Parathyroid adenoma (tissue), 2 donors: ENCODE data around the gene NFATC3.

Experiments used
- H2AFZ ChIP-seq: fragments of 300-600 bp; sonication (generic); one replicate; pipeline ENCODE4 v1.7.0; 2017; ENCODE audit warnings: antibody characterized with exemption, mild to moderate bottlenecking
- H3K27ac ChIP-seq: fragments of 300-600 bp; sonication (generic); one replicate; pipeline ENCODE4 v1.7.0; 2017
- H3K27me3 ChIP-seq: fragments of 300-600 bp; sonication (generic); one replicate; pipeline ENCODE4 v1.7.0; 2017; ENCODE audit warnings: low read length; ENCODE audit not compliant: control insufficient read depth, insufficient read depth
- H3K36me3 ChIP-seq: fragments of 300-600 bp; sonication (generic); one replicate; pipeline ENCODE4 v1.7.0; 2017; ENCODE audit warnings: low read length; ENCODE audit not compliant: control insufficient read depth, insufficient read depth
- H3K4me1 ChIP-seq: fragments of 300-600 bp; sonication (generic); one replicate; pipeline ENCODE4 v1.7.0; 2017; ENCODE audit warnings: control low read depth
- H3K4me2 ChIP-seq: fragments of 300-600 bp; sonication (generic); one replicate; pipeline ENCODE4 v1.7.0; 2017; ENCODE audit warnings: low read length
- H3K4me3 ChIP-seq: fragments of 300-600 bp; sonication (generic); one replicate; pipeline ENCODE4 v1.7.0; 2017; ENCODE audit warnings: low read depth, low read length
- H3K79me2 ChIP-seq: fragments of 300-600 bp; sonication (generic); one replicate; pipeline ENCODE4 v1.7.0; 2017; ENCODE audit warnings: control low read depth
- H3K9ac ChIP-seq: fragments of 300-600 bp; sonication (generic); one replicate; pipeline ENCODE4 v1.7.0; 2017; ENCODE audit warnings: mild to moderate bottlenecking
- H3K9me3 ChIP-seq: fragments of 300-600 bp; sonication (generic); one replicate; pipeline ENCODE4 v1.7.0; 2017; ENCODE audit warnings: low read length; ENCODE audit not compliant: control insufficient read depth
- TF ChIP-seq, protein P1 (sequence below): fragments of 300-600 bp; sonication (generic); IDR thresholded peaks from one replicate; pipeline ENCODE4 v1.7.0; 2017; ENCODE audit warnings: antibody characterized with exemption, mild to moderate bottlenecking
- donor health status: primary hyperparathyroidism.

Gene NFATC3

DNA sequence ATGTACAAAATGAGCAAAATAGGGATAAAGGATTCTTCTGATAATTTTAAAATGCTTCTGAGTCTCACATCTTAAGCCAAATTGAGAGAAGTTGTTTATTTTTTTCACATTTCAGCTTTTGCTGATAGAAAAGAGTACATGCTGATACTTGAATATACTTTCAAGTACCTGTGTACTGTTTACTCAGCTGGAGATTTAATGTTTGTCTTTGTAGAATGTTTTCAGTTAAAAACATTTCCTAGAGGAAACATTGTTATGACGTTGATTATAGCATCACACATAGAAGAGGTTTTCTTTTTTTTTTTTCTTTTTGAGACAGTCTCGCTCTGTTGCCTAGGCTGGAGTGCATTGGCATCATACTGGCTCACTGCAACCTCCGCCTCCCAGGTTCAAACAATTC is 131.1 kb downstream of the NFATC3 start:
- H3K36me3 ChIP-seq = no peaks in the 10 kb centered on the region
- H3K4me2 ChIP-seq = no peak overlapping the region
- H3K9me3 ChIP-seq = no peaks in the 10 kb centered on the region
- H3K4me1 ChIP-seq = peaks cover 18% of the 10 kb centered on the region
- no peak overlapping the region for H3K4me3 ChIP-seq
- no peak overlapping the region for H3K27ac ChIP-seq
- H3K27me3 ChIP-seq = no peaks in the 10 kb centered on the region
- H2AFZ ChIP-seq = no peak overlapping the region
- no peak overlapping the region for H3K9ac ChIP-seq
- TF ChIP-seq, protein P1, sequence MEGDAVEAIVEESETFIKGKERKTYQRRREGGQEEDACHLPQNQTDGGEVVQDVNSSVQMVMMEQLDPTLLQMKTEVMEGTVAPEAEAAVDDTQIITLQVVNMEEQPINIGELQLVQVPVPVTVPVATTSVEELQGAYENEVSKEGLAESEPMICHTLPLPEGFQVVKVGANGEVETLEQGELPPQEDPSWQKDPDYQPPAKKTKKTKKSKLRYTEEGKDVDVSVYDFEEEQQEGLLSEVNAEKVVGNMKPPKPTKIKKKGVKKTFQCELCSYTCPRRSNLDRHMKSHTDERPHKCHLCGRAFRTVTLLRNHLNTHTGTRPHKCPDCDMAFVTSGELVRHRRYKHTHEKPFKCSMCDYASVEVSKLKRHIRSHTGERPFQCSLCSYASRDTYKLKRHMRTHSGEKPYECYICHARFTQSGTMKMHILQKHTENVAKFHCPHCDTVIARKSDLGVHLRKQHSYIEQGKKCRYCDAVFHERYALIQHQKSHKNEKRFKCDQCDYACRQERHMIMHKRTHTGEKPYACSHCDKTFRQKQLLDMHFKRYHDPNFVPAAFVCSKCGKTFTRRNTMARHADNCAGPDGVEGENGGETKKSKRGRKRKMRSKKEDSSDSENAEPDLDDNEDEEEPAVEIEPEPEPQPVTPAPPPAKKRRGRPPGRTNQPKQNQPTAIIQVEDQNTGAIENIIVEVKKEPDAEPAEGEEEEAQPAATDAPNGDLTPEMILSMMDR = no peak
- H3K79me2 ChIP-seq = peaks cover 2% of the 10 kb centered on the region

DNA sequence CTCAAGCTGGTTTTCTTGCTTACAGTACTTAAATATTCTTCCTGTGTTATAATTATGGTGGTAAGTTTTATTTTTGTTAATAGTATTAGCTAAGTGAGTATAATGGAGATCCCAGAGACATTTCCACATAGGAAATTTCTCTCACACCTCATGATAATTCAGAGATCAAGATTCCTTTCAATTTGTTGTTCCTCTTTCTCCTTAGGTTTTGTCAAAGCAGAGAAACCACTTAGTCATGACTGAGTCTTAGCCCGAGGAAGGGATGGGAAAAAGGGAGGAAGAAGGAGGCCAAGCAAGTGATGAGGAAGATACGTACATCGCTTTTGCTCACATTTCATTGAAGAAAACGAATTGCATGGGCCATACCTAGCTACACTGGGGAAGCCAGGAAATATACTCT is 132.3 kb downstream of the NFATC3 start:
- Histone ChIP-seq H3K4me3 (no peak overlapping the region), H3K9me3 (no peaks in the 10 kb centered on the region), H3K27me3 (no peaks in the 10 kb centered on the region), H3K9ac (no peak overlapping the region), H3K27ac (no peak overlapping the region), H3K36me3 (no peaks in the 10 kb centered on the region), H3K79me2 (peaks cover 2% of the 10 kb centered on the region), H3K4me2 (no peak overlapping the region), H3K4me1 (peaks cover 14% of the 10 kb centered on the region), H2AFZ (no peak overlapping the region)
- TF ChIP-seq, protein P1 = no peak

DNA sequence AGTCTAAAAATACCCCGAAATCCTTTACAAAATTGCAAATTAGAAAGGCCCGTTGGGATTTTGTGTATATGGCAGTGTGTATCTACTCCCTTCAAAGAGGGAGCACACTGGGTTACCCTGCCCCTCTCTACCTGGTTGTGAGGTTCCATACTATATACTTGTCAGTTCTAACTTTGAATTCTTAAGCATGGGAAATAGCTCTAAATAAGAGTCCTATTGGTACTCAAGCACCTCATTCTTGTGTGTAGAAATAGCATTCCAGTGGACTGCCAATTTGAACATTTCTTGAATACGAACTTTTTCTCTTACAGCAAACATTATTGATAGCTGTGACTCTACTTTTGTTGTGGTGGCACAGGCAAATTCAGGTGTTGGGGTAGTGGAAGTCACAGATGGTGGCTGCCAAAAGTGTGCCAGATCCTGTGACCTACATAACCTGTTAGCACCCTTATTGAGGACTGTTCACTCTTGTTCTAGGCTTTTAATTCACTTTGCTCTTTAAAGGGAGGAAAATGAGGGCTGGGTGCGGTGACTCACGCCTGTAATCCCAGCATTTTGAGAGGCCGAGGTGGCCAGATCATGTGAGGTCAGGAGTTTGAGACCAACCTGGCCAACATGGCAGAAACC is 134.7 kb downstream of the NFATC3 start:
- TF ChIP-seq, protein P1 = no peak
- Histone ChIP-seq H2AFZ (no peak overlapping the region), H3K4me1 (peaks cover 5% of the 10 kb centered on the region)

DNA sequence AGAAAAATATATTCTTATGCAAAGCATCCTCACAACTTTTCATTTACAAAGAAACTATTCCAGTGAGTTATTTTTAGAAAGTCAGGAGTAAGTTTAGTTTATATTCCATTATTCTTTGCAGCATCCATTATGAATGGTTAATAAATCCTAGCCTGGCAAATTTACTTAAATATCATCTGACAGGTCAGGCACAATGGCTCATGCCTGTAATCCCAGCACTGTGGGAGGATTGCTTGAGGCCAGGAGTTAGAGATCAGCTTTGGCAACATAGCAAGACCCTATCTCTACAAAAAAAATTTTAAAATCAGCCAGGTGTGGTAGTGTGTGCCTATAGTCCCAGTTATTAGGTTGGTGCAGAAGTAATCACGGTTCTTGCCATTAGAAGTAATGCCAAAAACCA is 137.9 kb downstream of the NFATC3 start:
- H3K27ac ChIP-seq = no peak overlapping the region
- no peak overlapping the region for H3K4me2 ChIP-seq
- H3K36me3 ChIP-seq = no peaks in the 10 kb centered on the region
- no peaks in the 10 kb centered on the region for H3K27me3 ChIP-seq
- H2AFZ ChIP-seq = no peak overlapping the region
- peaks cover 2% of the 10 kb centered on the region for H3K4me1 ChIP-seq
- H3K4me3 ChIP-seq = no peak overlapping the region
- H3K79me2 ChIP-seq = no peaks in the 10 kb centered on the region
- TF ChIP-seq, protein P1 = no peak
- H3K9me3 ChIP-seq = no peaks in the 10 kb centered on the region
- H3K9ac ChIP-seq = no peak overlapping the region

More for the DNA sequence above, 134.7 kb downstream of the NFATC3 start:
- Histone ChIP-seq H3K9ac (no peak overlapping the region), H3K27me3 (no peaks in the 10 kb centered on the region), H3K4me3 (no peak overlapping the region), H3K4me2 (no peak overlapping the region), H3K9me3 (no peaks in the 10 kb centered on the region), H3K27ac (no peak overlapping the region), H3K79me2 (no peaks in the 10 kb centered on the region), H3K36me3 (no peaks in the 10 kb centered on the region)

DNA sequence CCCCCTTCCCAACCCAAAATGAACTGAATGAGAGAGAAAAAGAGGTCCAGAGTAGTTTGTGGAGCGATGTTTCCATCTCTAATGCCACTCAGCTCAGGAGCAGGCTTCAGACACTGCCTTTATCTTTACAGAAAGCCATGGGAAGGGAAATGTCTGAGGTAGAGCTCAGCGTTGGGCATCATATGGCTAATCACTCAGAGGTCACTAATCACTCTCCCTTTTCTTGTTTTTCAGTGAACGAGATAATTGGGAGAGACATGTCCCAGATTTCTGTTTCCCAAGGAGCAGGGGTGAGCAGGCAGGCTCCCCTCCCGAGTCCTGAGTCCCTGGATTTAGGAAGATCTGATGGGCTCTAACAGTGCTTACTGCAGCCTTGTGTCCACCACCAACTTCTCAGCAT is 140.9 kb downstream of the NFATC3 start:
- Histone ChIP-seq H3K27ac (no peak overlapping the region), H3K27me3 (no peaks in the 10 kb centered on the region), H3K9me3 (no peaks in the 10 kb centered on the region), H2AFZ (no peak overlapping the region), H3K4me2 (no peak overlapping the region), H3K79me2 (peaks cover 3% of the 10 kb centered on the region), H3K9ac (no peak overlapping the region), H3K4me3 (no peak overlapping the region), H3K36me3 (no peaks in the 10 kb centered on the region), H3K4me1 (peaks cover 8% of the 10 kb centered on the region)
- TF ChIP-seq, protein P1 = no peak
